Measurements from ENCODE around the gene ZNRF2.

- TF ChIP-seq CTCF (IDR thresholded peaks at IDR 0.05) (no peak), POLR2A (IDR thresholded peaks at IDR 0.05) (no peak)
These were observed 36.0 kb downstream of the ZNRF2 start for GRCh38 chr7:30320392-30320791.
